ENCODE results near the gene ZNF764.

Gene ZNF764

GRCh38 chr16:30521873-30522641 lies 36.1 kb downstream of the ZNF764 start:
- DNase-seq: no peak
- TF ChIP-seq GATA1 (IDR thresholded peaks at IDR 0.05; ENCODE audit: low read depth, low read length) (no peak), POLR2A (IDR thresholded peaks at IDR 0.05; ENCODE audit: low read length) (no peak)

GRCh38 chr16:30521476-30521872 lies 36.7 kb downstream of the ZNF764 start:
- no peak for DNase-seq
- TF ChIP-seq GATA1 (IDR thresholded peaks at IDR 0.05; ENCODE audit: low read depth, low read length): no peak
- no peak for TF ChIP-seq POLR2A (IDR thresholded peaks at IDR 0.05; ENCODE audit: low read length)

GRCh38 chr16:30519120-30520049 lies 38.8 kb downstream of the ZNF764 start:
- DNase-seq: no peak
- TF ChIP-seq POLR2A (IDR thresholded peaks at IDR 0.05; ENCODE audit: low read length) (no peak), GATA1 (IDR thresholded peaks at IDR 0.05; ENCODE audit: low read depth, low read length) (no peak)

DNA sequence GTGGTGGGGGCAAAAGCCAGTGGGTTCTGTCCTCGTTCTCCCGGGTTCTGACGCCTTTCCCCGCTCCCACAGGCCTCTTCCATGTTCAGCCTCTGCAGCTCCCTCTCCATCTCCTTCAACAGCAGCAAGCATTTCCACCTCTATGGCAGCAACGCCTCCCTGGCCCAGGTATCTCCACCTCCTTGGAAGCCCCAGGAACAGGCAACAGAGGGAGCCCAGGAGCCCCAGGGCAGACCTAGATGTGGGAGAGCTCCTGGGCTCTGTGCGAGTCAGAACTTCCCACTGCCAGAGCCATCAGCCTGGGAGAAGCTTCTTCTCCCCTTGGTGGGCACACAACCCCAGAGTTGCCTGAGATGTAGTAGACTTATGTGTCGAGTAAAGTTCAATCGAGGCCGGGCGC lies 39.6 kb downstream of the ZNF764 start:
- no peak for DNase-seq
- TF ChIP-seq POLR2A (IDR thresholded peaks at IDR 0.05; ENCODE audit: low read length) (no peak), GATA1 (IDR thresholded peaks at IDR 0.05; ENCODE audit: low read depth, low read length) (no peak)

DNA sequence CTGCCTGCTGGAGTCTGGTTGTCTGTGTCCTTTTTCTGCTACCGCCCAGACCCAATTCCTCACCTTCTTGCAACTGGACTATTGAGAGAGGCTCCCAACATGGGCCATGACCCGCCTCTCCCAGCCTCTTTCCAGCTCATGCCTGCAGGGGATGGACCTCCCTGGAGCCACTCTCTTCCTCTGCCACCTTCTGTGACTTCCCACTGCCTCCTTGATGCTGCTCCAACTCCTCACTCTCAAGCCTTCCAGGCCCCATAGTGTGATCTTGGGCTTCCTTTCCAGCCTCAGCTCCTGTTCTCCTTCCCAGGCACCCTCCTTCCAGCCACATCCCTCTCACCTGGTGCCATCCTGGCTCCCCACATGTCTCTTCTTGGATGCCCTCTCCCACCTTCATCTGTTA lies 42.9 kb downstream of the ZNF764 start:
- TF ChIP-seq GATA1 (IDR thresholded peaks at IDR 0.05; ENCODE audit: low read depth, low read length) (no peak), POLR2A (IDR thresholded peaks at IDR 0.05; ENCODE audit: low read length) (no peak)
- DNase-seq: no peak

- TF ChIP-seq GATA1 (IDR thresholded peaks at IDR 0.05; ENCODE audit: low read depth, low read length) (no peak), POLR2A (IDR thresholded peaks at IDR 0.05; ENCODE audit: low read length) (no peak)
- no peak for DNase-seq
Observed at GRCh38 chr16:30511509-30511908, 46.7 kb downstream of the ZNF764 start.

DNA sequence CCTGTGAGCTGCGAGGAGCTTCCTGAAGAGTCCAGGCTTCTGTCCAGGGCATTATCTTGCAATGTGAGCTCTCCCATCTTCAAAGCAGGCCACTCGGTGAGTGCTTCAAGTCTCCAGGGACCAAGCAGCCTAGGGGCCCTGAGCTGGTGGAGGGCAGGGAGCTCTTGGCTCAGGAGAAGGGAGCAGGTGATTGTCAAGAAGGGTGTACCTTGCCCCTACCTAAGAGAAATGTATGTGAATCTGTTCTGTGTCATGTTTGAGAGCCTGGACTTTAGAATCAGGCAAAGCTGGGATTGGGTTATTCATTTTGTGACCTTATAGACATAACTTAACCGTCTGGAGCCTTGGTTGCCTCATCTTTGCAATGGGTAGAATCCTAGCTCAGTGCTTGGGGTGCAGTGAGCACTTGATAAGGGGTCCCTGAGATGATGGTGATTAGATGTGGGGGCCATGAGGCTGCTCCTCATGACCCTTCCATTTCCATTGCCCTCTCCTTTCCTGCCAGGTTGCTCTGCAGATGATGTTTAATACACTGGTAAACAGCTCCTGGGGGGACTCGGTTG lies 47.7 kb downstream of the ZNF764 start:
- TF ChIP-seq POLR2A (IDR thresholded peaks at IDR 0.05; ENCODE audit: low read length): no peak
- TF ChIP-seq GATA1 (IDR thresholded peaks at IDR 0.05; ENCODE audit: low read depth, low read length): no peak
- no peak for DNase-seq

GRCh38 chr16:30509081-30509765 lies 49.0 kb downstream of the ZNF764 start:
- DNase-seq: no peak
- TF ChIP-seq GATA1 (IDR thresholded peaks at IDR 0.05; ENCODE audit: low read depth, low read length) (no peak), POLR2A (IDR thresholded peaks at IDR 0.05; ENCODE audit: low read length) (no peak)

Data from erythroblast (primary cell).